ENCODE measurements around the gene CREB3L1. TPM values are rescaled to one million over a fixed set of nuclear protein-coding genes. Genes with fewer than 3 reads are reported as not detected.

CREB3L1 gene
- total RNA-seq, 1 donor from 2014 or later, result 40.5 TPM

GRCh38 chr11:46285173-46285572 is 7.7 kb downstream of the CREB3L1 start:
- H3K4me3 ChIP-seq, result no peak overlapping the region
- TF ChIP-seq CTCF (IDR thresholded peaks at IDR 0.05), result no peak

GRCh38 chr11:46285594-46286033 is 8.2 kb downstream of the CREB3L1 start:
- no peak overlapping the region for H3K4me3 ChIP-seq
- ATAC-seq, result peak; percentile 39 to 53
- H3K27me3 ChIP-seq (ENCODE audit: low read depth), result no peaks in the 10 kb centered on the region
- TF ChIP-seq CTCF (IDR thresholded peaks at IDR 0.05), result no peak
- H3K9me3 ChIP-seq, result no peaks in the 10 kb centered on the region
- H3K27ac ChIP-seq, result peak overlapping the region; percentile 18
- DNase-seq, result no peak
- intact Hi-C loops (cut with DNase I), result no loop called here
- no peaks in the 10 kb centered on the region for H3K36me3 ChIP-seq
- peaks cover 37% of the 10 kb centered on the region for H3K4me1 ChIP-seq

More at GRCh38 chr11:46285173-46285572, 7.7 kb downstream of the CREB3L1 start:
- Histone ChIP-seq H3K36me3 (no peaks in the 10 kb centered on the region), H3K27me3 (ENCODE audit: low read depth) (no peaks in the 10 kb centered on the region), H3K9me3 (no peaks in the 10 kb centered on the region), H3K27ac (peak overlapping the region; percentile 18), H3K4me1 (peaks cover 36% of the 10 kb centered on the region)
- ATAC-seq (no peak), DNase-seq (no peak)
- intact Hi-C loops (cut with DNase I), result no loop called here

- no peak for DNase-seq
Observed at GRCh38 chr11:46286789-46287188, 9.3 kb downstream of the CREB3L1 start.

GRCh38 chr11:46288451-46288850 is 11.0 kb downstream of the CREB3L1 start:
- H3K4me3 ChIP-seq, result no peak overlapping the region
- TF ChIP-seq CTCF (IDR thresholded peaks at IDR 0.05), result no peak
- DNase-seq (no peak), ATAC-seq (no peak)
- no peaks in the 10 kb centered on the region for H3K36me3 ChIP-seq
- no peak overlapping the region for H3K27ac ChIP-seq
- intact Hi-C loops (cut with DNase I), result no loop called here
- no peaks in the 10 kb centered on the region for H3K27me3 ChIP-seq (ENCODE audit: low read depth)
- H3K9me3 ChIP-seq, result no peaks in the 10 kb centered on the region
- H3K4me1 ChIP-seq, result peaks cover 39% of the 10 kb centered on the region

More at GRCh38 chr11:46286789-46287188, 9.3 kb downstream of the CREB3L1 start:
- TF ChIP-seq CTCF (IDR thresholded peaks at IDR 0.05), result no peak
- ATAC-seq, result no peak
- no peak overlapping the region for H3K27ac ChIP-seq
- H3K4me1 ChIP-seq, result peaks cover 39% of the 10 kb centered on the region
- no peak overlapping the region for H3K4me3 ChIP-seq
- no peaks in the 10 kb centered on the region for H3K27me3 ChIP-seq (ENCODE audit: low read depth)
- H3K9me3 ChIP-seq, result no peaks in the 10 kb centered on the region
- intact Hi-C loops (cut with DNase I), result no loop called here
- H3K36me3 ChIP-seq, result no peaks in the 10 kb centered on the region

- no peaks in the 10 kb centered on the region for H3K36me3 ChIP-seq
- H3K4me1 ChIP-seq, result peaks cover 44% of the 10 kb centered on the region
- peak overlapping the region; percentile 36 for H3K27ac ChIP-seq
- no peak for TF ChIP-seq CTCF (IDR thresholded peaks at IDR 0.05)
- no peaks in the 10 kb centered on the region for H3K27me3 ChIP-seq (ENCODE audit: low read depth)
- intact Hi-C loops (cut with DNase I), result no loop called here
- DNase-seq, result no peak
- no peaks in the 10 kb centered on the region for H3K9me3 ChIP-seq
- ATAC-seq, result peak in 1 of 2 donors; percentile 11
- no peak overlapping the region for H3K4me3 ChIP-seq
Observed at GRCh38 chr11:46290011-46290410, 12.5 kb downstream of the CREB3L1 start.

Data from lower lobe of right lung (tissue), 2 donors.